Inflammatory macrophage (primary cell): ENCODE results near the gene SLC66A2.

Experiments used
- DNase-seq, 2 donors: peaks; one replicate each; pipeline ENCODE4 v3.0.0-alpha.2; 2020 to 2022

The SLC66A2 gene

GRCh38 chr18:79935499-79935898 lies 16.0 kb downstream of the SLC66A2 start:
- no peak for DNase-seq

GRCh38 chr18:79935098-79935480 lies 16.4 kb downstream of the SLC66A2 start:
- DNase-seq: no peak

- DNase-seq: peak; percentile 54 to 72
These were observed 16.9 kb downstream of the SLC66A2 start for GRCh38 chr18:79934311-79935097.

- DNase-seq: no peak
These were observed 17.7 kb downstream of the SLC66A2 start for GRCh38 chr18:79933765-79934164.

GRCh38 chr18:79932907-79933306 lies 18.5 kb downstream of the SLC66A2 start:
- DNase-seq: no peak

GRCh38 chr18:79931475-79931874 lies 20.0 kb downstream of the SLC66A2 start:
- DNase-seq: no peak

GRCh38 chr18:79930020-79930642 lies 21.3 kb downstream of the SLC66A2 start:
- DNase-seq: no peak

- no peak for DNase-seq
These were observed 22.9 kb downstream of the SLC66A2 start for GRCh38 chr18:79928563-79928960.

- DNase-seq: no peak
These were observed 23.6 kb downstream of the SLC66A2 start for GRCh38 chr18:79927607-79928562.

- DNase-seq: no peak
These were observed 24.5 kb downstream of the SLC66A2 start for GRCh38 chr18:79926715-79927606.

GRCh38 chr18:79926306-79926705 lies 25.1 kb downstream of the SLC66A2 start:
- DNase-seq: no peak

GRCh38 chr18:79924814-79925731 lies 26.4 kb downstream of the SLC66A2 start:
- no peak for DNase-seq

- no peak for DNase-seq
These were observed 27.4 kb downstream of the SLC66A2 start for GRCh38 chr18:79923896-79924585.

GRCh38 chr18:79922971-79923411 lies 28.5 kb downstream of the SLC66A2 start:
- no peak for DNase-seq

GRCh38 chr18:79921984-79922965 lies 29.2 kb downstream of the SLC66A2 start:
- DNase-seq: no peak

- no peak for DNase-seq
These were observed 32.4 kb downstream of the SLC66A2 start for GRCh38 chr18:79919089-79919488.

- no peak for DNase-seq
These were observed 32.8 kb downstream of the SLC66A2 start for GRCh38 chr18:79918615-79919011.

GRCh38 chr18:79917853-79918614 lies 33.4 kb downstream of the SLC66A2 start:
- no peak for DNase-seq
